Activated CD4-positive, alpha-beta T cell treated with anti-CD3 and anti-CD28 coated beads, Interleukin-2, amount 10 ng/mL, durations not matched to agents 7 days and 5 days (primary cell): ENCODE data around the gene TBL1XR1. TPM values are rescaled to one million over a fixed set of nuclear protein-coding genes. Genes with fewer than 3 reads are reported as not detected.
"Not testable (repeated sequence)": the region's sequence is repeated elsewhere in the genome, so short reads cannot be mapped to it uniquely, and the experiment has no call there.

Source experiments
- CTCF ChIA-PET: fragments of 350-600 bp; sonication (Branson Sonifier 250); formaldehyde crosslinking; loops from one replicate; lab custom pipeline; 2021; ENCODE audit warnings: antibody characterized with exemption; lab: Charles Lee
- POLR2A ChIA-PET: fragments of 350-600 bp; sonication (Branson Sonifier 250); formaldehyde crosslinking; loops from one replicate; lab custom pipeline; 2021; ENCODE audit warnings: antibody characterized with exemption; lab: Charles Lee
- DNase-seq: peaks from one replicate; pipeline ENCODE4 v3.0.0-alpha.2; 2020
- H3K27ac Mint-ChIP-seq: one replicate; pipeline ENCODE4 v1.8.0; 2021; ENCODE audit warnings: mild to moderate bottlenecking, moderate library complexity, mixed read lengths
- H3K27me3 Mint-ChIP-seq: one replicate; pipeline ENCODE4 v1.8.0; 2021; ENCODE audit warnings: mixed read lengths
- H3K36me3 Mint-ChIP-seq: one replicate; pipeline ENCODE4 v1.8.0; 2021; ENCODE audit warnings: low read depth, mixed read lengths
- H3K4me1 Mint-ChIP-seq: one replicate; pipeline ENCODE4 v1.8.0; 2021; ENCODE audit warnings: mixed read lengths
- H3K4me3 Mint-ChIP-seq: one replicate; pipeline ENCODE4 v1.8.0; 2021; ENCODE audit warnings: mild to moderate bottlenecking, moderate library complexity, mixed read lengths
- H3K9me3 Mint-ChIP-seq: one replicate; pipeline ENCODE4 v1.8.0; 2021; ENCODE audit warnings: mixed read lengths
- total RNA-seq, 2 experiments: library from RNA; stranded (reverse); gene quantifications; one replicate each; pipeline ENCODE4 v1.2.3, GENCODE V29; 2021

The TBL1XR1 gene
- total RNA-seq, 2 experiments from 2014 or later = 167 to 169 TPM

GRCh38 chr3:177193275-177193674, 4.0 kb downstream of the TBL1XR1 start:
- Mint-ChIP-seq H3K4me3 (peak overlapping the region; percentile 99), H3K4me1 (peaks cover 52% of the 10 kb centered on the region), H3K36me3 (peaks cover 42% of the 10 kb centered on the region)
- DNase-seq, POLR2A ChIA-PET, H3K27ac Mint-ChIP-seq, H3K27me3 Mint-ChIP-seq, H3K9me3 Mint-ChIP-seq: not testable (repeated sequence)
- CTCF ChIA-PET = interaction anchor here (0.6 to 1.7 kb wide), 5 partner anchors 13 to 172 kb away, joined by 3 to 4 read pairs (median 3); no protein-coding TSS in a partner anchor

GRCh38 chr3:177190756-177191681, 6.3 kb downstream of the TBL1XR1 start:
- Mint-ChIP-seq H3K36me3 (peaks cover 40% of the 10 kb centered on the region), H3K27ac (peak overlapping the region; percentile 9), H3K27me3 (no peaks in the 10 kb centered on the region), H3K4me3 (no peak overlapping the region), H3K4me1 (peaks cover 57% of the 10 kb centered on the region), H3K9me3 (peaks cover 6% of the 10 kb centered on the region)
- no peak for DNase-seq
- ChIA-PET CTCF (interaction anchor here (0.7 kb wide), 1 partner anchor 248 kb away, joined by 3 read pairs; no protein-coding TSS in a partner anchor), POLR2A (no interaction called here)

- H3K27me3 Mint-ChIP-seq, H3K4me3 Mint-ChIP-seq, CTCF ChIA-PET, H3K27ac Mint-ChIP-seq, H3K9me3 Mint-ChIP-seq, POLR2A ChIA-PET, DNase-seq: not testable (repeated sequence)
- peaks cover 59% of the 10 kb centered on the region for H3K4me1 Mint-ChIP-seq
- peaks cover 36% of the 10 kb centered on the region for H3K36me3 Mint-ChIP-seq
Observed at GRCh38 chr3:177190184-177190583, 7.1 kb downstream of the TBL1XR1 start.

GRCh38 chr3:177188325-177188724, 9.0 kb downstream of the TBL1XR1 start:
- Mint-ChIP-seq H3K4me1 (peaks cover 50% of the 10 kb centered on the region), H3K36me3 (peaks cover 32% of the 10 kb centered on the region)
- DNase-seq, H3K4me3 Mint-ChIP-seq, H3K9me3 Mint-ChIP-seq, POLR2A ChIA-PET, H3K27me3 Mint-ChIP-seq, H3K27ac Mint-ChIP-seq: not testable (repeated sequence)
- CTCF ChIA-PET = interaction anchor here (0.7 to 1.2 kb wide), 2 partner anchors 14 to 65 kb away, joined by 3 to 4 read pairs; no protein-coding TSS in a partner anchor

- Mint-ChIP-seq H3K27ac (no peak overlapping the region), H3K36me3 (peaks cover 23% of the 10 kb centered on the region), H3K4me1 (peaks cover 50% of the 10 kb centered on the region), H3K27me3 (no peaks in the 10 kb centered on the region), H3K9me3 (no peaks in the 10 kb centered on the region), H3K4me3 (no peak overlapping the region)
- ChIA-PET CTCF (no interaction called here), POLR2A (interaction anchor here (1.0 kb wide), 1 partner anchor 39 kb away, joined by 3 read pairs; no protein-coding TSS in a partner anchor)
- no peak for DNase-seq
Observed at GRCh38 chr3:177186306-177186705, 11.0 kb downstream of the TBL1XR1 start.

GRCh38 chr3:177185035-177185574, 12.2 kb downstream of the TBL1XR1 start:
- no peaks in the 10 kb centered on the region for H3K9me3 Mint-ChIP-seq
- H3K27me3 Mint-ChIP-seq = no peaks in the 10 kb centered on the region
- H3K4me3 Mint-ChIP-seq = no peak overlapping the region
- no peak for DNase-seq
- CTCF ChIA-PET = interaction anchor here (0.6 to 1.3 kb wide), 4 partner anchors 10 to 494 kb away, joined by 3 read pairs; no protein-coding TSS in a partner anchor
- peaks cover 50% of the 10 kb centered on the region for H3K4me1 Mint-ChIP-seq
- H3K27ac Mint-ChIP-seq = no peak overlapping the region
- peaks cover 20% of the 10 kb centered on the region for H3K36me3 Mint-ChIP-seq
- POLR2A ChIA-PET = interaction anchor here (0.7 kb wide), 1 partner anchor 127 kb away, joined by 4 read pairs; no protein-coding TSS in a partner anchor

- peaks cover 22% of the 10 kb centered on the region for H3K36me3 Mint-ChIP-seq
- not testable (repeated sequence) for H3K9me3 Mint-ChIP-seq, H3K27ac Mint-ChIP-seq, DNase-seq, H3K4me3 Mint-ChIP-seq, H3K27me3 Mint-ChIP-seq
- peaks cover 50% of the 10 kb centered on the region for H3K4me1 Mint-ChIP-seq
- ChIA-PET POLR2A (interaction anchor here (0.7 kb wide), 1 partner anchor 127 kb away, joined by 4 read pairs; no protein-coding TSS in a partner anchor), CTCF (interaction anchor here (0.6 to 1.3 kb wide), 4 partner anchors 10 to 495 kb away, joined by 3 read pairs; no protein-coding TSS in a partner anchor)
Observed at GRCh38 chr3:177184602-177185001, 12.7 kb downstream of the TBL1XR1 start.

- H3K27me3 Mint-ChIP-seq = no peaks in the 10 kb centered on the region
- H3K4me1 Mint-ChIP-seq = peaks cover 55% of the 10 kb centered on the region
- no peak overlapping the region for H3K27ac Mint-ChIP-seq
- CTCF ChIA-PET = no interaction called here
- H3K4me3 Mint-ChIP-seq = no peak overlapping the region
- DNase-seq = no peak
- peaks cover 31% of the 10 kb centered on the region for H3K36me3 Mint-ChIP-seq
- POLR2A ChIA-PET = no interaction called here
- H3K9me3 Mint-ChIP-seq = peaks cover 3% of the 10 kb centered on the region
Observed at GRCh38 chr3:177182352-177182751, 14.9 kb downstream of the TBL1XR1 start.

GRCh38 chr3:177181418-177181817, 15.9 kb downstream of the TBL1XR1 start:
- ChIA-PET CTCF (no interaction called here), POLR2A (interaction anchor here (0.6 kb wide), 1 partner anchor 31 kb away, joined by 3 read pairs; no protein-coding TSS in a partner anchor)
- Mint-ChIP-seq H3K4me3 (no peak overlapping the region), H3K9me3 (peaks cover 3% of the 10 kb centered on the region), H3K36me3 (peaks cover 35% of the 10 kb centered on the region), H3K27ac (peak overlapping the region; percentile 3), H3K27me3 (no peaks in the 10 kb centered on the region), H3K4me1 (peaks cover 52% of the 10 kb centered on the region)
- no peak for DNase-seq

- CTCF ChIA-PET = interaction anchor here (0.6 to 1.1 kb wide), 3 partner anchors 12 to 1136 kb away, joined by 3 read pairs; no protein-coding TSS in a partner anchor
- peaks cover 47% of the 10 kb centered on the region for H3K4me1 Mint-ChIP-seq
- no peak for DNase-seq
- H3K9me3 Mint-ChIP-seq = peaks cover 3% of the 10 kb centered on the region
- H3K27ac Mint-ChIP-seq = no peak overlapping the region
- POLR2A ChIA-PET = no interaction called here
- H3K36me3 Mint-ChIP-seq = peaks cover 35% of the 10 kb centered on the region
- no peak overlapping the region for H3K4me3 Mint-ChIP-seq
- H3K27me3 Mint-ChIP-seq = no peaks in the 10 kb centered on the region
Observed at GRCh38 chr3:177180506-177180905, 16.8 kb downstream of the TBL1XR1 start.

- no peak overlapping the region for H3K27ac Mint-ChIP-seq
- H3K9me3 Mint-ChIP-seq = peaks cover 3% of the 10 kb centered on the region
- CTCF ChIA-PET = interaction anchor here (0.6 to 1.1 kb wide), 2 partner anchors 27 to 149 kb away, joined by 3 read pairs; no protein-coding TSS in a partner anchor
- no peaks in the 10 kb centered on the region for H3K27me3 Mint-ChIP-seq
- POLR2A ChIA-PET = no interaction called here
- H3K4me3 Mint-ChIP-seq = no peak overlapping the region
- DNase-seq = no peak
- peaks cover 32% of the 10 kb centered on the region for H3K36me3 Mint-ChIP-seq
- H3K4me1 Mint-ChIP-seq = peaks cover 44% of the 10 kb centered on the region
Observed at GRCh38 chr3:177179281-177180067, 17.8 kb downstream of the TBL1XR1 start.

- DNase-seq = no peak
- no peaks in the 10 kb centered on the region for H3K27me3 Mint-ChIP-seq
- peaks cover 47% of the 10 kb centered on the region for H3K4me1 Mint-ChIP-seq
- H3K27ac Mint-ChIP-seq = no peak overlapping the region
- POLR2A ChIA-PET = no interaction called here
- peaks cover 3% of the 10 kb centered on the region for H3K9me3 Mint-ChIP-seq
- CTCF ChIA-PET = interaction anchor here (1.9 kb wide), 1 partner anchor 18 kb away, joined by 6 read pairs; no protein-coding TSS in a partner anchor
- H3K4me3 Mint-ChIP-seq = no peak overlapping the region
- peaks cover 35% of the 10 kb centered on the region for H3K36me3 Mint-ChIP-seq
Observed at GRCh38 chr3:177177749-177178221, 19.5 kb downstream of the TBL1XR1 start.
